Epithelial cell of proximal tubule (primary cell): Measurements from ENCODE around the gene EGFL6. TPM values are rescaled to one million over a fixed set of nuclear protein-coding genes. Genes with fewer than 3 reads are reported as not detected.
"Not testable (repeated sequence)": the region's sequence is repeated elsewhere in the genome, so short reads cannot be mapped to it uniquely, and the experiment has no call there.

ENCODE experiments used
- DNase-seq: peaks from one replicate; pipeline ENCODE4 v3.0.0-alpha.2; 2011; ENCODE audit warnings: low read depth
- H3K4me3 ChIP-seq: 2 replicates; pipeline ENCODE4 v1.5.1; 2011; ENCODE audit warnings: low read depth, mild to moderate bottlenecking, low read length
- total RNA-seq: library from RNA; depleted of rRNA; stranded (reverse); fragments of >200 nt; gene quantifications from 2 replicates; pipeline ENCODE4 v1.2.3, GENCODE V29; 2015
- TF ChIP-seq, protein P1 (sequence below): conservative IDR thresholded peaks from 2 replicates; pipeline ENCODE4 v1.5.1; 2012; ENCODE audit warnings: low read depth, mild to moderate bottlenecking, low read length

EGFL6 gene
- total RNA-seq, 1 donor from 2014 or later: not detected

DNA sequence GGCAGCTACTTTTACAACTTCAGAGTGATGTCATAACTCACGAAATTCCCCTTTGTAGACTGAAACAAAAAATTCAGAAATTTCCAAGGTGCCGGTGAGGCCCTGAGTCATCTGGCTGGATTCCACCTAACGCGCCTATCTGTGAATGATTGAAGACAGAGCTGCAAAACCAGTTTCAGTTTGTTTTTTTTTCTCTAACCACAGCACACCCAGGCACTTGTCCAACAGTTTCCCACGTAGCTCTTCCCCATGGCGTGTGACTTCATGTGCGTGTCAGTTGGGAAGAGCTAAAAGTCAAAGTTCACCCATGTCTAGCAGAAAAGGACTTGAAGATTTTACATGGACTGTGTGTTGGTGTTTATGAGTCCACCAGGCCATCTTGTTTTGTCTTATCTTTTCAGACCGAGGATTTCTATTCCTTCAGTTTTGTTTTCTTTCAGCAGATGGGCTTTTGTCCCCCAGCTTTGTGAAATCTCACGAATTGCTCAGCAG lies 99.9 kb downstream of the EGFL6 start:
- no peak overlapping the region for H3K4me3 ChIP-seq
- TF ChIP-seq, protein P1, sequence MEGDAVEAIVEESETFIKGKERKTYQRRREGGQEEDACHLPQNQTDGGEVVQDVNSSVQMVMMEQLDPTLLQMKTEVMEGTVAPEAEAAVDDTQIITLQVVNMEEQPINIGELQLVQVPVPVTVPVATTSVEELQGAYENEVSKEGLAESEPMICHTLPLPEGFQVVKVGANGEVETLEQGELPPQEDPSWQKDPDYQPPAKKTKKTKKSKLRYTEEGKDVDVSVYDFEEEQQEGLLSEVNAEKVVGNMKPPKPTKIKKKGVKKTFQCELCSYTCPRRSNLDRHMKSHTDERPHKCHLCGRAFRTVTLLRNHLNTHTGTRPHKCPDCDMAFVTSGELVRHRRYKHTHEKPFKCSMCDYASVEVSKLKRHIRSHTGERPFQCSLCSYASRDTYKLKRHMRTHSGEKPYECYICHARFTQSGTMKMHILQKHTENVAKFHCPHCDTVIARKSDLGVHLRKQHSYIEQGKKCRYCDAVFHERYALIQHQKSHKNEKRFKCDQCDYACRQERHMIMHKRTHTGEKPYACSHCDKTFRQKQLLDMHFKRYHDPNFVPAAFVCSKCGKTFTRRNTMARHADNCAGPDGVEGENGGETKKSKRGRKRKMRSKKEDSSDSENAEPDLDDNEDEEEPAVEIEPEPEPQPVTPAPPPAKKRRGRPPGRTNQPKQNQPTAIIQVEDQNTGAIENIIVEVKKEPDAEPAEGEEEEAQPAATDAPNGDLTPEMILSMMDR: no peak
- peak; percentile 90 for DNase-seq

DNA sequence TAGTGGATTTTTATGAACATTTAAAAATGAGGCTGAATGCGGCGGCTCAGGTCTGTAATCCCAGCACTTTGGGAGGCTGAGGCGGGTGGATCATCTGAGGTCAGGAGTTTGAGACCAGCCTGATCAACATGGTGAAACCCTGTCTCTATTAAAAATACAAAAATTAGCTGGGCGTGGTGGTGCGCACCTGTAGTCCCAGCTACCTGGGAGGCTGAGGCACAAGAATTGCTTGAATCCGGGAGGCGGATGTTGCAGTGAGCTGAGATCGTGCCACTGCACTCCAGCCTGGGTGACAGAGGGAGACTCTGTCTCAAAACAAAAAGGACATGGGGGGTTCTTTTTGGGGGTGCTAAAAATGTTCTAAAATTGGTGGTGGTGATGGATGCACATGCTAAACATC lies 100.4 kb downstream of the EGFL6 start:
- DNase-seq, H3K4me3 ChIP-seq: not testable (repeated sequence)

DNA sequence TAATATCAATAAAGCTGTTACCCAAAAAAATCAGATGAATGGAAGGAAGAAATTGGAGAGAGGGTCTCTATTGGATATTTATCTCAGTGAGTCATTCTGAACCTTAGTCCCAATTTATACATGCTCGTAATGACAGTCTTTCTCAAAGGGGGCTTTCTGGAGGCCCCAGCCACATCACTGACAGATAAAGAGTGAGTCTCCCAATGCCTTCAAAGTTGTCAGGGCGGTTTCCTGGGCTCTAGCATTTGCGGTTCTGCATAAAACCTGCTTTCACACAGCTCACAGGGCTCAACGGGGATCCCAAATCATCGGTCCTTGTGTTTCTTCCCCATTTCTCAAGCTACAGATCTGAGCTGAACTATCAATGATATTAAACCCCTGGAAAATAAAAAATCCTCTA lies 100.8 kb downstream of the EGFL6 start:
- no peak for DNase-seq
- no peak overlapping the region for H3K4me3 ChIP-seq
- TF ChIP-seq, protein P1: no peak

DNA sequence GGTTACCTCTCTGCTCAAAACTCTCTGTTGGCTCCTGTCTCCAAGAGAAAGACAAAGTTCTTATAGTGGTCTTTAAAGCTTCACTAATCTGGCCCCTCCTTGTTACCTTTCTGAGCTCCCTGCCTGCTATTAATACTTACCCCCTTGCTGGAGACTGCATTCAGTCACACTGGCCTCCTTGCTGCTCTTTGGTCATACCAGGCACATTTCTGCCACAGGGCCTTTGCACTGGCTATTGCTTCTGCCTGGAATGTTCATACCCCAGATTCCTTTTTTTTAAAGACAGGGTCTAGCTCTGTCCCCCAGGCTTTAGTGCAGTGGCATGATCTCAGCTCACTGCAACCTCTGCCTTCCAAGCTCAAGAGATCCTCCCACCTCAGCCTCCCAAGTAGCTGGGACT lies 103.6 kb downstream of the EGFL6 start:
- no peak overlapping the region for H3K4me3 ChIP-seq
- DNase-seq: no peak
- TF ChIP-seq, protein P1: no peak

DNA sequence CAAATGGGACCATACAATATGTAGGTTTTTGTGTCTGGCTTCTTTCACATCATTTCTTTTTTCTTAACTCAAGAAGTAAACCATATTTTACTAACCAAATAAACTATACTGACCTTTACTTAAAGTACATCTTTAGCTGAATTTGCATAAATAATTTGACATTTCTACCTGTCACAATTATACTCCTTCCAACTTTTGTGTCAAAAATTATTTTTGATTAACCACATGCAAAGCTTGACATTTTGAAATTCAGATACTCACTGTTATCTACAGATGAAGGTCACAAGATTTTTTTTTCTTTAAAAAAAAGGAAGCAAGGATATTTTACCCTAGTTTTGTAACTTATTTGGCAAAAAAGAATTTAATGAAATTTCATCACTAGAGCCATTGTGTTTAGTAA lies 107.5 kb downstream of the EGFL6 start:
- DNase-seq: no peak
- TF ChIP-seq, protein P1: no peak
- H3K4me3 ChIP-seq: no peak overlapping the region

GRCh38 chrX:13679700-13680099 lies 110.3 kb downstream of the EGFL6 start:
- not testable (repeated sequence) for H3K4me3 ChIP-seq, DNase-seq

DNA sequence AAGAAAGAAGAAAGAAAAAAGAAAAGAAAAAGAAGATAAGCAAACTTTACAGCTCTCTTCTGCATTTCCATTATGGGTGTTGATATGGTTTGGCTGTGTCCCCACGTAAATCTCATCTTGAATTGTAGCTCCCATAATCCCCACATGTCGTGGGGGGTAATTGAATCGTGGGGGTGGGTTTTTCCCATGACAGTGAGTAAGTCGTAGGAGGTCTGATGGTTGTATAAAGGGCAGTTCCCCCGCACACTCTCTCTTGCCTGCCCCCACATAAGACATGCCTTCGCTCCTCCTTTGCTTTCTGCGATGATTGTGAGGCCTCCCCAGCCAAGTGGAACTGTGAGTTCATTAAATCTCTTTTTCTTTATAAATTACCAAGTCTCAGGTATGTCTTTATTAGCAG lies 112.2 kb downstream of the EGFL6 start:
- no peak for DNase-seq
- H3K4me3 ChIP-seq: no peak overlapping the region
- TF ChIP-seq, protein P1: no peak

Other genes starting within 250 kb of the EGFL6 start
- gene ATXN3L, start 249.5 kb upstream of the EGFL6 start, total RNA-seq: not detected in 2 replicates
- 0.12 and 0.29 TPM in 2 replicates for gene TCEANC, start 83.5 kb downstream of the EGFL6 start, total RNA-seq
- 33.6 and 39.6 TPM in 2 replicates for gene RAB9A, start 119.5 kb downstream of the EGFL6 start, total RNA-seq
- gene TRAPPC2, start 165.0 kb downstream of the EGFL6 start, total RNA-seq: 6.4 and 10.3 TPM in 2 replicates
- gene OFD1, start 165.1 kb downstream of the EGFL6 start, total RNA-seq: 8.4 and 10.8 TPM in 2 replicates
- 1.5 and 3.6 TPM in 2 replicates for gene GPM6B, start 247.5 kb downstream of the EGFL6 start, total RNA-seq